Measurements from ENCODE around the gene ABHD16B. TPM values are rescaled to one million over a fixed set of nuclear protein-coding genes. Genes with fewer than 3 reads are reported as not detected.

ABHD16B gene
- total RNA-seq, 1 donor from 2014 or later, result not detected

GRCh38 chr20:63836458-63837344, 24.6 kb upstream of the ABHD16B start:
- Histone ChIP-seq H3K4me3 (ENCODE audit: low read depth, low read length) (no peak overlapping the region), H3K36me3 (ENCODE audit: control insufficient read depth, insufficient read depth, low read length) (no peaks in the 10 kb centered on the region), H3K27me3 (ENCODE audit: control insufficient read depth, insufficient read depth, low read length) (peaks cover 2% of the 10 kb centered on the region)
- DNase-seq (ENCODE audit: low read depth), result no peak
- no peak for TF ChIP-seq CTCF (IDR thresholded peaks at IDR 0.05; ENCODE audit: insufficient read depth, low read length, severe bottlenecking)
- FAIRE-seq, result no peak

GRCh38 chr20:63837479-63837878, 23.8 kb upstream of the ABHD16B start:
- DNase-seq (ENCODE audit: low read depth) (peak; percentile 38), FAIRE-seq (no peak)
- no peak overlapping the region for H3K4me3 ChIP-seq (ENCODE audit: low read depth, low read length)
- H3K36me3 ChIP-seq (ENCODE audit: control insufficient read depth, insufficient read depth, low read length), result no peaks in the 10 kb centered on the region
- peaks cover 2% of the 10 kb centered on the region for H3K27me3 ChIP-seq (ENCODE audit: control insufficient read depth, insufficient read depth, low read length)
- no peak for TF ChIP-seq CTCF (IDR thresholded peaks at IDR 0.05; ENCODE audit: insufficient read depth, low read length, severe bottlenecking)

DNA sequence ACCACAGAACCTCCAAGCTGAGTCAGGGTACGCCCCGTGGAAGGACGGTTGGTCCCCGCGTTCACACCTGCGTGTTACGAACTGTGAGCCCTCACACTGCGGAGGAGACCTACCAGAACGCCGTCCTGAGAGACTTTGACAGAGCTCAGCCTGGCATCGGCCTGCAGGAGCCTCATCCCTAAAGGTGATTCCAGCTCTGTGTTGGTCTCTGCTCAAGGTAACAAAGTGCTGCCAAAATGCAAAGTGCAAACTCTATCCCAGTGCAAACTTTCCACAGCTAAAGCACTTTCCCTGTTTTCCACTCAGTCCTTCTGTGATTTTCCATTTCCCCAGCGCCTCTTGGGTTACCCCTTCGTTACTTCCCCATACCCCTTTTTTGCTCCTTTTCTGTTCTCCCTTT, 21.7 kb upstream of the ABHD16B start:
- FAIRE-seq (no peak), DNase-seq (ENCODE audit: low read depth) (no peak)
- H3K36me3 ChIP-seq (ENCODE audit: control insufficient read depth, insufficient read depth, low read length), result no peaks in the 10 kb centered on the region
- peaks cover 2% of the 10 kb centered on the region for H3K27me3 ChIP-seq (ENCODE audit: control insufficient read depth, insufficient read depth, low read length)
- H3K4me3 ChIP-seq (ENCODE audit: low read depth, low read length), result no peak overlapping the region
- TF ChIP-seq CTCF (IDR thresholded peaks at IDR 0.05; ENCODE audit: insufficient read depth, low read length, severe bottlenecking), result no peak

DNA sequence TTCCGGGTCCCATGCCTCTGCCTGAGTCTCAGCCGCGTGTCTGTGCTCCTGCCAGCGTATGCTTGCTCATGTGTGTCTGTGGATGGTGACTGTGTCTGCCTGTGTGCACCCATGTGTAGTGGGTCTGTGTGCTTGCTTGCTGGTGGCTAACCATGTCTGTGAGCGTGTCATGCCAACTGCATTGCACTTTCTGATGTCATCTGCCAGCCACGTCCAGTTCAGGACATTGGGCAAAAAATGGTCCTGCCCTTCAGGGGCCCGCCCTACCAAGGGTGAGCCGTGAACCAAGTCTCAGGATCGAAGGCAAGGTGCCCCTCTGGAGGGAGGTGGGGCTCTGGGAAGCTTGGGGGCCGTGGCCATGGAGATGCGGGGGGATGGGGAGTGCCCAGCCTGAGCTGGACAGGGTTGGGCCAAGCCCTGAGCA, 20.9 kb upstream of the ABHD16B start:
- Histone ChIP-seq H3K27me3 (ENCODE audit: control insufficient read depth, insufficient read depth, low read length) (peaks cover 3% of the 10 kb centered on the region), H3K4me3 (ENCODE audit: low read depth, low read length) (no peak overlapping the region), H3K36me3 (ENCODE audit: control insufficient read depth, insufficient read depth, low read length) (no peaks in the 10 kb centered on the region)
- DNase-seq (ENCODE audit: low read depth) (no peak), FAIRE-seq (no peak)
- no peak for TF ChIP-seq CTCF (IDR thresholded peaks at IDR 0.05; ENCODE audit: insufficient read depth, low read length, severe bottlenecking)

DNA sequence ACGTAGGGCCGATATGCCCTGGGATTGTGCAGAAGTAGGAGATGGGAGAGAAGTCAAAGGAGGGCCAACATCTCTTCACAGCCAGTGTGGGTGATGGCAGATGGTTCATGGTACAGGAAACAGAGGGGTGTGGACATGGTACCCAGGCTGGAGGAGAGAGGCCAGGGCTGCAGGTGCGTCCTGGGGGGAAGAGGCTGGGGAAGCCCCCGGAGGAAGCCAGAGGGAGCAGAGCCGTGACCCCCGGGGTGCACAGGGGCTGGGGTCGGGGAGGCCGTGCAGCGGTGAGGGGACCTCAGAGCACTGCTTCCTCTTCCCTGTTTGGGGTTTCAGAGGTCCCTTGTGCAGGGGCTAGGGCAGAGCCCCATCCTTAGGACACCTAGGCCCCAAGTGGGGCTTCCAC, 19.0 kb upstream of the ABHD16B start:
- DNase-seq (ENCODE audit: low read depth), result no peak

More for the DNA sequence above, 19.0 kb upstream of the ABHD16B start:
- Histone ChIP-seq H3K36me3 (ENCODE audit: control insufficient read depth, insufficient read depth, low read length) (no peaks in the 10 kb centered on the region), H3K4me3 (ENCODE audit: low read depth, low read length) (no peak overlapping the region), H3K27me3 (ENCODE audit: control insufficient read depth, insufficient read depth, low read length) (peaks cover 13% of the 10 kb centered on the region)
- FAIRE-seq, result no peak
- no peak for TF ChIP-seq CTCF (IDR thresholded peaks at IDR 0.05; ENCODE audit: insufficient read depth, low read length, severe bottlenecking)
